Activated T-cell treated with anti-CD3 and anti-CD28 coated beads for 48 hours (primary cell): ENCODE results near the gene CTDNEP1.

Source experiments
- DNase-seq: peaks from one replicate; pipeline ENCODE4 v3.0.0-alpha.2; 2020; ENCODE audit warnings: low read depth

CTDNEP1 gene

DNA sequence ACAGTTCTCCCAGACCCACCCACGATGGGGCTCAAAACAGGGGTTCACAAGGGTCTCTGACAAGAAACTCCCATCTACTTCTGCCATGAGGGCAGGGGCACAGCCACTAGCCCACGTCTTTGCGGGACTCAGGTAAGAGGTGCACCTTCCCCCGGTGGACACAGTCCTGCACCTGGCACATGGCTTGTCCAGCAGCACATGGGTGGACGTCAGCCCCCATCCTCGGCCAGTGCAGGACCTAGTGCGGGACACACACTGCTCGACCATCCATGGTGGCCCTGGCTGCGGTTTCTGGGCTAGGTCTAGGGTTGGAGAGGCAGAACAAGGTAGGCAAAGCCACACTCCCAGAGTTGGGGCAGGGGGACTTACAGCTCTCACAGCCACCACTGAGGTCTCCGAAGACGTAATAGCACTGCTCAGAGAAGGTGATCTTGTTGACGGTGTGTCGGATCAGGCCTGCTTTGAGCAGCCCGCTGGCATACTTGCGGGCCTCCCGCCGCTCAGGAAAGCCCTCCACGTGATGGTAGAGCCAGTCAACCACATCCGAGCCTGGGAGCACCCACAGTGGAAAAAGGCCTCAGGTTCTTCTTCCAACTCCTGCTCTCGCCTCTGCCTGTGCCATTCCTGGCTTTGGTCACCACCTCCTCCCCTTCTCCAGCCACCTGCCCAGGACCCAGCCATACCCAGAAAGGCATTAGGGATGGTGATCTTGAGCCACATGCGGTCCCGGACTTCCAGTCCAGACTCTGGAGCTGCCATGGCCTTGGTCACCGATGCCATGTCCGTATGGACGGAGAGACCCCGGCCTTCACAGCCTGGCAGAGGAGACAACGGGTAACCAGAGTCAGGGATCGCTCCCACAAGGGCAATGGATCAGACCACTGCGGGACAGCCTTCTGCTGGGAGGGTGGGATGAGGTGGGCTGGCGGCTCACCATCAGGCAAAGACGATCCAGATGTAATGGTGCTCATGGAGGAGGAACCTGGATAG, 24.5 kb downstream of the CTDNEP1 start:
- no peak for DNase-seq

DNA sequence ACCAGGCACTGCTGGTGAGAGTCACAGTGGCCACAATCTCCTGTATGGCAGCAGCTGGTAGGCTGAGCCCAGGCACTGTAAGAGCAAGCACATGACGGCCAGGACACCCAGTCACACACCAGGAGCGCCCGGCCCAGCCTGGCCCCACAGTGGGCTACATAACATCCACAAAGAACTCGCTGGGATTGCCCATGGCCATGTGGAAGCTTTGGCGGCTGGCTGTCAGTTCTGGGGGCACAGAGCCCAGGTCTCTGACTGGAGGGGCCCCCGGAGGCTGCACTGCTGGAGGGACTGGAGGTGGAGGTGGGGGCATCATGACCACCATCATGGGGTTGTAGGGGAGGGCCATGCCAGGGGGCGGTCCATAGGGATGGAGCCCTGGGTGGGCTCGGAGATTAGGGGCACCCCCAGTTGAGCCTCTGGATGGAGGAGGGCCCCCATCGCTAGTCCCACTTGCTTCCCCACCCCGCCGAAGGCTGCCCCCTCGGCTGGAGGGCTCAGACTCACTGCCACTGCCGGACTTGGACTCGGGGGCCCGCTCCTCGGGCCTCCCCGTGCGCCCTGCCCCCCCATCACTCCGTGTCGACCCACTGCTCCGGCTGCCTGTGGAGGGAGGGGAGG, 25.7 kb downstream of the CTDNEP1 start:
- DNase-seq = no peak

DNA sequence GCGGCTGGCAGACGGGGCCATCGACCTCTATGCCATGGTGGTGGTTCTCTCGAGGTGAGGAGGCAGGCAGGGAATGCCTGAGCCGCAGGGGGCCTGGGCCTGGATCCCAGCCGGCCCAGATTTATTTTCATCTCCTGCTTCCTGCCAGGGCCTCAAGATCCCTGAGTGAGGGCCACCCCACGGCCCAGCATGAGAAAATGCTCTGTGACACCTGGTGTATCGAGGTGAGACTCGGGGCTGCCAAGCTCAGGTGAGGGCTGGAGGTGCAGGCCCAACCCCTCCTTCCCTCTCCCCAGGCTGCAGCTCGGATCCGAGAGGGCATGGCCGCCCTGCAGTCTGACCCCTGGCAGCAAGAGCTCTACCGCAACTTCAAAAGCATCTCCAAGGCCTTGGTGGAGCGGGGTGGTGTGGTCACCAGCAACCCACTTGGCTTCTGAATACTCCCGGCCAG, 26.8 kb downstream of the CTDNEP1 start:
- no peak for DNase-seq

DNA sequence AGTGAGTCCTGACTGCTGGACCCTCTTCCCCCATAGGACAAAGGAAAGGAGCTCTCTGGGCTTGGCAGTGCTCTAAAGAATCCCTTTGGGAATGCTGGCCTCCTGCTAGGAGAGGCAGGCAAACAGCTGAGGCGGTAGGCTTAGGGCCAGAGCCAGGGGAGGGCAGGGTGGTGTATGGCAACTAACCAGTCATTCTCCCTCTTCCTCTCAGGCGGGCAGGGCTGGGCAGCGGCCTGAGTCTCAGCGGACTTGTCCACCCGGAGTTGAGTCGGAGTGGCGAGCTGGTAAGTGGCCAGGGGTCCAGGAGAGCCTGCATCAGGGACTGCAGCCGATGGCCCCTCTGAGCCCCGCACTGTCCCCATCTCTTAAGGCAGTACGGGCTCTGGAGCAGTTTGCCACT, 27.4 kb downstream of the CTDNEP1 start:
- DNase-seq = no peak

DNA sequence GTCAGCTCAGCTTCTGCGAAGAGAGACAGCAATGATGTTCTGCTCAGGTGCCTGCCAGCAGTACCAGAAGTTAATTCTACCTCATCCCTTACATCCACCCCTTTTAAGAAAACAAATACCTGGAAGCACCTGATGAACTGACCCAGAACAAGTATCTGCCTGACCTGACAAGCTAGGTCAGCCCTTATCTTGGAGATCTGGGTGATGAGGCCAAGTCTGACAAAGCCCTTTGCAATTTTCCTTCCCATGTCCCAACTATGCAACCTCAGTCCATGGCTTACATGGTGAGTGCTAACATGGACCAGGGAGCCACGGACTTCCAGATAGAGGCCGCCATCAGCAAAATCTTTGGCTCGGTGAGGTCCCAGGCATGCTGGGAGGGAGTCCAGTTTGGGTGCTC, 28.2 kb downstream of the CTDNEP1 start:
- no peak for DNase-seq

DNA sequence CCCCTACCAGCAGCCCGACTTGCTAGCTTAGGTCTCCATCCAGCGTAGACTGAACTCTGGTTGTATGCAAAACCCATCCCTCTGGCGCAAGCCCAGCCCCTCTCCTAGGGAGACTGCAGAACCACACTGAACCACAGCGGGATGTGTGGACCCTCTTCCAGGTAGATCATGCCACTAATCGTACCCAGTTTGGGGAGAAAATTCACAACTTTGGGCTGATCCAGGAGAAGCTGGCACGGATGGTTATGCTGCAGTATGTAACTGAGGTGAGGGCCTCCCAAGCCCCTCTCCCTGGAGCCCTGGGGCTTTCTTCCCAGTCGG, 28.6 kb downstream of the CTDNEP1 start:
- no peak for DNase-seq

DNA sequence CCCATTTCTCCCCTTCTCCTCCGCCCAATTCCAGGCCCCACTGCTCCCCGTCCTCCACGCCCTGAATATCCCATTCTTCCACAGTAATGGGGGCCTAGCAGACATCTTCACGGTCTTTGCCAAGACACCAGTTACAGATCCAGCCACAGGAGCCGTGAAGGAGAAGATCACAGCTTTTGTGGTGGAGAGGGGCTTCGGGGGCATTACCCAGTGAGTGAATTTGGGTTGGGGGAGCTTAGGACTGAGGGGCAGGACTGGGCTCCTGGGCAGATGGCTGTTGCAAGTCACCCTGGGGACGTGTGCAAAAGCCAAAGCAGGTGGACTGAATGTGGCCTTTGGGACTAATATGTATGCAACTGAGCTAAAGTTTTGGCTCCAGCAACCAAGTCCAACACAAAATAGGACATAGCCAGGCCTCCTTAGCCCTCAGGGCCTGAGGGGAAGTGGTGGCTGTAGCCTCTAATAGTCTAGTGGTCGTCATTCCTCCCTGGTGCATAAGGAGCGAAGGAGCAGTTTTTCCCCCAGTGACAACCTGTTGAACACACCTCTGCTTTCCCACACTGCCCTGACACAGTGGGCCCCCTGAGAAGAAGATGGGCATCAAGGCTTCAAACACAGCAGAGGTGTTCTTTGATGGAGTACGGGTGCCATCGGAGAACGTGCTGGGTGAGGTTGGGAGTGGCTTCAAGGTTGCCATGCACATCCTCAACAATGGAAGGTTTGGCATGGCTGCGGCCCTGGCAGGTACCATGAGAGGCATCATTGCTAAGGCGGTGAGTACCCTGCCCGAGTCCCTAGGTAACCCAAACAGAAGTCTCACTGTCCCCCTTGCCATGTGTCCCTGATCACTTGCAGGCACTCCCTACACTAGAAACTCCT, 29.2 kb downstream of the CTDNEP1 start:
- DNase-seq = no peak

DNA sequence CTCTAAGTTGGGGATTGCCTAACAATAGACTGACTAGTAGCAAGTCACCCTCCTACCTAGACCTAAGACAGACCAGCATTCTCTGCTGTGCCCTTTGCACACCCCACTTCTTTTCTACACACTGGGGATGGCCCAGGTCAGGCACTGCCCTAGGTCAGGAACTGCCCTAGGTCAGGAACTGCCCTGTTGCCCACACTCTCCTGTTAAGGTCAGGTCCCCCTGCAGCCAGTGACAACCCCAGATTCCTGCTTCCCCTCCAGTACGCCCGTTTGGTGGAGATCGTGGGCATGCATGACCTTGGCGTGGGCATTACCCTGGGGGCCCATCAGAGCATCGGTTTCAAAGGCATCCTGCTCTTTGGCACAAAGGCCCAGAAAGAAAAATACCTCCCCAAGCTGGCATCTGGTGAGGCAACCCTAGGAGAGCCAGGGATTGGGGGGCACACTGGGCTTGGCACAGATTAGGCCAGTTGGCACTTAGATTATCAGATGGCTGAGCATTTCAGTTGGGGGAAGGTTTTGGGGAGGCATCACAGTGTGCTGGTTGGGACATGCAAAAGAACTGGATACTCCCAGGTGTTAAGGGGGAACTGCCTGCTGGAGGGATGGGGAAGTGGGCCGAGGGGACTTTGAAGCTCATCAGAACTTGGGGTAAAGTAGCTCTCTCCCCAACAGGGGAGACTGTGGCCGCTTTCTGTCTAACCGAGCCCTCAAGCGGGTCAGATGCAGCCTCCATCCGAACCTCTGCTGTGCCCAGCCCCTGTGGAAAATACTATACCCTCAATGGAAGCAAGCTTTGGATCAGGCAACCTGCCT, 30.0 kb downstream of the CTDNEP1 start:
- DNase-seq = no peak

DNA sequence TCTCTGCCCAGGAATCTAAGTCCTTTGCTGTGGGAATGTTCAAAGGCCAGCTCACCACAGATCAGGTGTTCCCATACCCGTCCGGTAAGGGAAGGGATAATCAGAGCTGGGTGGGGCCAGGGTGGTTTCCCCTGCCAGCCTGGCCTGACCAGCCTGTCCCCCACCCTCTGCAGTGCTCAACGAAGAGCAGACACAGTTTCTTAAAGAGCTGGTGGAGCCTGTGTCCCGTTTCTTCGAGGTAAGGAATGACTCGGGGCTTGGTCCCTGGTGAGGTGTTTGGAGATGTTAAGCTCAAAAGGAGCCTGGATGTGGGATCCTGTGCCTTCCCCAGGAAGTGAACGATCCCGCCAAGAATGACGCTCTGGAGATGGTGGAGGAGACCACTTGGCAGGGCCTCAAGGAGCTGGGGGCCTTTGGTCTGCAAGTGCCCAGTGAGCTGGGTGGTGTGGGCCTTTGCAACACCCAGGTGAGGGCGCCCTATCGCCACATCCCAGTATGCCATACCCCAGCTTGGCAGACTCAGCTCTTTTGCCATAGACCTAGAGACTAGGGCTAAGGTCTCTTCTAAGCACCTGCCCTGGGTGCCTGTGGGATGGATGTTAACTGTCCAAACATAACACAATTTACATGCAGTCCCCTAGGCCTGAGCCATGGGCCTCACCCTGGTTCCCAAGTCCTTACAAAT, 30.8 kb downstream of the CTDNEP1 start:
- DNase-seq = no peak

DNA sequence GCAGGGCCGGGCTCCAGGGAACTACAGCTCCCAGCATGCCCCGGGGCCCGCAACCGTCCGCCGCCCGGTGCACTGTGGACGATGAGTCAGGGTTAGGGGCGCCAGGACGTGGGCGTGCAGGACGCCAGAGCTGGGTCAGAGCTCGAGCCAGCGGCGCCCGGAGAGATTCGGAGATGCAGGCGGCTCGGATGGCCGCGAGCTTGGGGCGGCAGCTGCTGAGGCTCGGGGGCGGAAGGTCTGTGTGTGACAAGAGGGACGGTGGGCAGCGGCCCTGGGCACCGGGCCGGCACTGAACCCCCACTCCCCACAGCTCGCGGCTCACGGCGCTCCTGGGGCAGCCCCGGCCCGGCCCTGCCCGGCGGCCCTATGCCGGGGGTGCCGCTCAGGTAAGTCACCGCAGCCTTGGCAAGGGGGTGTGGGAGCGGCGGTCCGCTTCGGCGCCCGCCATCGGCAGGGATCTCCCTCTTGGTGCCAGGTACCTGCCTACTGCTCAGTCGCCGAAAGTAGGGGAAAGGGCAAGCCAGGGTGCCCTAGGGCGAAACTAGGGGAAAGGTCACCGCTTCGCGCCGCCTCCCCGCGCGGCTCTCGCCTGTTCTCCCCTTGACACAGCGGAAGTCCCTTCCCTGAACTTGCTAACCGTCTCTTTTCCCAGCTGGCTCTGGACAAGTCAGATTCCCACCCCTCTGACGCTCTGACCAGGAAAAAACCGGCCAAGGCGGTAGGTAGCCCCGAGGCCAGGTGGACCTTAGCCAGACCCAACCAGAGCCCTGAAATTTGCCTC, 31.5 kb downstream of the CTDNEP1 start, which contains the start of the genes ACADVL and DLG4:
TSS of gene ACADVL (plus strand) at position 127 of the 781 bp plus-strand sequence. CDS start at position 174, 47 bp downstream.
TSS of gene DLG4 (minus strand) at position 25 of the 781 bp plus-strand sequence.
- DNase-seq = peak; percentile 83

DNA sequence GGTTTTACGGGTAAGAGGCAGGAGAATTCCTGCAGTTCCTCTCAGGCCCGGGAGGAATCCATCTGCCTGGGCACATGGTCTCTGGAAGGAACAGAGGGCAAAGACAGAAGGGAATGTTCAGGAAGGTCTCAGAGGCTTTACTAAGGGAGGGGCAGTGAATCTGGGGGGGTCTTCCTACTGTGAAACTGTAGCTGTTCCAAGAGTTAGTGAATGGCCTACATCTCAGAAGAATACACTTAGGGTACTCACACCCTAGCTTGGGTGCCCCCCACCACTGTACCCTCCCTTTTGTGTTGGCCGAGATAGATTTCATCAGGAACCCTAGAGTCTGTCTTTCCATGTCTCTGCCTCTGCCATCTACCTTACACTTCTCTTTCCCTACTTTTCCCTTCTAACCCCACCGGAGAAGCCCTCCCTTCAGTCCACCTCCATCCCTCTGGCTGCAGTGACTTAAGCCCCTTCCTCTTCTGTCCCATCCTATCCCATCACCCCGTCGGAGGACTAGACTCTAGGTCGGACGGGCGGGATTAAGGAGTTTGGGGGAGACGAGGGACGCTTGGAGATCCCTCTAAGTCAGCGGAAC, 32.2 kb downstream of the CTDNEP1 start:
- DNase-seq = no peak

DNA sequence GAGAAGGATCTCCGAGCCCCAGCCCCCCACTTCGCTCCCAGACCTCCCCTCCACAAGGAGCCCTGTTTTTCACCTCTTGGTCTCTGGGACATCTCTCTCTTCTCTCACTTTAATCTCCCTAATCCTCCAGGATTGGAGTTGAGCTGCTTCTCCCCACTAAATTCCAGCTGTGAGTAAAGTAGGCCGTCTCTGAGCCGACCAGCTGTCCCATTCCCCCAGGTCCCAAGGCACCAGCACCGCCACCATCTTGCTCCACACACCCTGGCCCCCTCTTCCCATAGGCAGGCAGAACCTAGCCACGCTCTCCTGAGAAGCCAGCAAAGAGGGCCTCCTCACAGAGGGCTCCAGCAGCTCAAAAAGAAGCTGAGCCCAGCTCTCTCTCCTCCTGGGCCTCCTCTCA, 32.8 kb downstream of the CTDNEP1 start:
- DNase-seq = no peak

DNA sequence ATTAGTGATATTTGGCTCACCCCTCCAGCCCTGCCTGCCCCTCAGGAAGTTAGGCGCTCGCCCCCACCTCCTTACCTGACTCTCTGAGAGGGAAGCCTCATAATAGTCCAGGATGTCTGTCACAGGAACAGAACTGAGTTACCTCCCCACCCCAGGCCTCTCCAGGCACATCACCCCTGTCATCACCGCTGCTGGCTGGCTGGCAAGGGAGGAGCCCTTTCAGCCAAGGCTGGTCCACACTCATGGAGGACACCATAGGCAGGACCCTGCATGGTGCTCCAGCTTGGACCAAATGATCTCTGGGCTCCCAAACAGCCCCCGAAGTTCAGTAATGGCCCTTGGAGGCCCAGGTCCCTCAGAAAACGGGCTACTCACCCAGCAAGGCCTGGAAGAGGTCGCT, 33.4 kb downstream of the CTDNEP1 start:
- no peak for DNase-seq

DNA sequence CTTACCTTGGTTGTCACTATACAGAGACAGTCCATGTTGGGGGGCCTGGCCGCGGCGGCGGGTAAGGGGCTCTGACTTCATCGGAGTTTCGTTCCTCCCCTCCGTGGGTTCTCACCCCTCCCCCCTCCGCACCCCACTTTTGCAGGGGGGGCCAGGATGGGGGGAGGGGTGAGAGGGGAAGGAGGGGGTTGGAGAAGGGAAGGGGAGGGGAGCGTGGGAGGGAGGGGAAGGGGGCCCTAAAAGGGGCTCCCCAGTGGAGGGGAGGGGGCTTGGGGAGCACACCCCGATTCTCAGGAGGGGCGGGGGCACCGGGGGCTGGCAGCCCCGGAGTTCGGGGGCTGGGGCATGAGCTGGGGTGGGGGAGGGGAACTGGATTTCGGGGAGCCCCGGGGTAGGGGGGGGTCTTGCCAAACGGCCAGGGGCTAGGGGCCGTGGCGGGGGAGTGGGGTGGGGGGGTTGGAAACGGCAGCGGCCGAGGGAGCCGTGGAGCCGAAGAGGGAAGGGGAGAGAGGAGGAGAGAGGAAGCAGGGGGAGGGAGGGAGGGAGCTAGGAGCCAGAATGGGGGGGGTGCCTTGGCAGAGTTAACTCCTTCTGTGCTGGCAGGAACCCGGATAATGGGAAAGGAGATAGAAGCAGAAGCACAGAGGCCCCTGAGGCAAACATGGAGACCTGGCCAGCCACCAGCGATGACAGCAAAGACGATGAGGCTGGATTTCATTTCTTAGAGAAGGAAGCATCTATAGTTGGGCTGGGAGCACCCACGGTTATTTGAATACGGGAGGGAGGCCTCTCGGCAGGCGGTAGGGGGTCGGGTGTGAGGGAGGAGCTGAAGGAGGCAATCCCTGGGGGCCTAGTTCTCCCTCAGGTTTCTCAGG, 34.2 kb downstream of the CTDNEP1 start:
- DNase-seq = no peak

DNA sequence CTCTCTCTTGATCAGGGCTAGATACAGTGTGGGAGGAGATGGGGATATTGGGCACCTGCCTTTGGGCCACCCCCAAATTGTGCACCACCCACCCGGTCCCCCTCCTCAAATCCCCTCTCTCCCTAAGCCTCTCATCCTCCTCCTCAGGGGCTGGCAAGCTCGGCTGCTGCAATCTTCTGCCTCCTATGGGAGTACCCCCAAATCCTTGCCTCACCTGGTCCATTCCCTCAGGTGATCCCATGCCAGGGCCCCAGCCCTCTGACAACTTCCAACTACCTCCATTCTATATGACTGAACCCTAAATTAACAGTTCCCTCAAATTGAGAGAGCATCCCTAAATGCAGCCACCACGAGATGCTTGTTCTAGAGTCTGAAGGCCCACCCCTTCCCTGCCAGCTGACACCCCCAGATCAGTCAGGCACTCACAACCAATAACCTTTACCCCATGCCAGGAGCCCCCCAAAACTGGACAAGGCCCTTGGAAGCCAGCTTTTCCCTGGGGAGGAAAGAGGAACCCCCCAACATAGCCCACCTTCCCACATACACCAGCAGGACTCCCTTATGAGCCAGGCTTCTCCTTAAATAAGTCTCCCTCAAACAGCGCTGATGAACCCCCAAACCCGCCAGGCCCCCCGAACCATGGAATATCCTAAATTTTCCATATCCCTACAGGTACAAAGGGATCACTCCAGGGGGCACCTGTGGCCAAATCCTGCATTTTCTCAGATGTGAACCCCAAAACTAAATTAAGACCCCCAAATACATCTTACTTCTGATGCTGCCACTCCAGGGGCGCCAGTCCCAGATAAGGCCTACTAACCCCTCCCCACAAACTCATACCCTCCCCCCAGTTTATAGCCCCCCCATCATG, 35.1 kb downstream of the CTDNEP1 start:
- DNase-seq = no peak

DNA sequence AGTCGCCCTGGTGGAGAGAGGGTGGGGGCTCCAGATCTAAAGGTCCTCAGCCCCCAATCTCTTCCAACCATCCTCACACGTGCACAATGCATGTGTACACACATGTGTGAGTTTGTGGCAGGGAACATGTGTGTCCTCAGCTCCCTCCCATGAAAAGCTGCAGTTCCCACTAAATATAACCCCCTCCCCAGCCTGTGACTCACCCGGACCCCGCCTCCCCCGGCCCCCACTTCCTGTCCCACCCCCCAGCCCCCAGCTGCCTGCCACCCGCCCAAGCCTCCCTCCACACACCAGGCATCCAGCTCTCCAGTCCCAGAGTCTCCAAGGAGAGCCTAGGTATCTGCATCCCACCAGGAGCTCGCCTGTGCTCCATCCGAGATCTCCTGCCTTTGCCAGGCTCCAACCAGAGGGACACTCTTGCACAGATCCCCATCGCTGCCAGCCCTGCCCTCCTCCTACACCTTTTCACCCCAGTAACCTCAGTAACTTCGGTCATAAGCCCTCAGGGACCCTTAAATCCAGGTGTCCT, 35.8 kb downstream of the CTDNEP1 start:
- no peak for DNase-seq

DNA sequence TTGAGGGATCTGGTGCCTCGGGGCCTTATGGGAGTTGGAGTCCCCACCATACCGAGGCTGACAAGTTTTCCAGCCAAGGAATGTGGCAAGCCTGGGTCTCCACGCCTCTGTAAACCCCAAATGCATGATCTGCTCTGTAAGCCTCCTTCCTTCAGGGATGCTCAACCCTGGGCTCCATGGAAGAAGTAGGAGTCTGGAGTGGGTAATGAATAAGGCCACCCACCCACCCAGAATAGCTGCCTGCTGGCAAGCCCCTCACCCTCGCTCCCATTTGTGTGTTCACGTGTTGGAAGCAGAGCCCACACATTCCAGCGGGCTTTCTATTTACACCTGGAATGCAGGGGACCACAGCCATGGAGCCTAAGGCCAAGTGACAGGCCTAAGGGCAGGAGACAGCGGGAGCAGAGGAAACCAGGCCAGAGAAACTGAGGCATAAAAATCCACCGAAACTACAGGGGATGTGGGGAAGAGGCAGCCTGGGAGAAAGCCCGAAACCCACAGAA, 36.3 kb downstream of the CTDNEP1 start:
- DNase-seq = no peak
